ENCODE measurements around the gene SLC1A2. TPM values are rescaled to one million over a fixed set of nuclear protein-coding genes. Genes with fewer than 3 reads are reported as not detected.

The SLC1A2 gene
- total and polyA plus RNA-seq, 2 of the 4 experiments (the other 2 are of a cell fraction), result 0.15 to 0.54 TPM

DNA sequence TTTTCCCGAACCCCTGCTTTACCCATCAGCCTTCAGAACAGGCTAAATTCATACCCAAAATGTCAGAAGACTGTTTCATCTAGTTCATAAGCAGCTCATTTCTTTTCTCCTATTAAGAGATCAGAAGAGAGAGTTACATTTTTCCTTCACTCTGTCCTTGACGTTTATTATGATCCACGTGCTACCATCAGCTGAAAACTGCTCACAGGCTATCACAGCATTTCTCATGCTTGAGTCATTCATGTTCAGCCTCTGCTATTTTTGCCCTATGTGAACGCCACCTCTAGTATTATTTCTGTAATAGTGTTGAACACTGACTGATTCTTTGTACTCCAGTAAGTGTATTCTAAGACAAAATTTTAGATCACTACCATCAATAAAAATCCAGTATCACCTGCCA is 51.9 kb downstream of the SLC1A2 start:
- H2BK5ac ChIP-seq (ENCODE audit: low read depth, low read length, poor library complexity, severe bottlenecking), result peak overlapping the region; percentile 4
- no TSS peak for BruUV-seq (replicated peaks)
- DNase-seq (peak; percentile 92), ATAC-seq (ENCODE audit: low read depth) (peak; percentile 76)
- peak overlapping the region; percentile 81; the same call in 1 of the 2 replicates for H2BK20ac ChIP-seq (ENCODE audit: low read depth, low read length)
- no peaks in the 10 kb centered on the region for H3K36me3 ChIP-seq (ENCODE audit: control insufficient read depth, insufficient read depth, low read length)
- no peak overlapping the region for H2AFZ ChIP-seq (replicated peaks; ENCODE audit: low read length, poor library complexity)
- peak overlapping the region in 1 of 2 experiments; percentile 52; a peak in 1 of 4 replicates for H4K8ac ChIP-seq (ENCODE audit: low read depth in 2 of 2, low read length in 2 of 2)
- H3K9ac ChIP-seq (ENCODE audit: low read depth, low read length), result 0 out of 2 replicates have a peak overlapping the region, but pooled peaks have one; percentile 1
- H3K27ac ChIP-seq (ENCODE audit: insufficient read depth, low read length), result peak overlapping the region; percentile 52; the same call in 1 of the 2 replicates
- H3K27me3 ChIP-seq (ENCODE audit: control insufficient read depth, insufficient read depth, low read length), result no peaks in the 10 kb centered on the region
- ChIA-PET CTCF (no interaction called here), POLR2A (ENCODE audit: unreplicated experiment) (interaction anchor here (0.6 to 0.7 kb wide), 2 partner anchors 57 to 226 kb away, joined by 3 to 4 read pairs; no protein-coding TSS in a partner anchor)
- H3K9me3 ChIP-seq (ENCODE audit: control insufficient read depth, insufficient read depth, low read length), result no peaks in the 10 kb centered on the region; the same call in 1 of the 2 replicates
- H3K4me3 ChIP-seq (ENCODE audit: insufficient read depth, low read depth, low read length), result no peak overlapping the region
- no peaks in the 10 kb centered on the region for H3K79me1 ChIP-seq (ENCODE audit: low read depth in 1 of 2, low read length in 2 of 2)
- peak overlapping the region; percentile 25; the same call in 1 of the 2 replicates for H4K5ac ChIP-seq (ENCODE audit: low read depth, low read length)
- WGBS, 2 experiments (ENCODE audit: extremely low coverage in 2 of 2, insufficient read length in 1 of 2), result no CpG with 5 or more reads among the region's 4 CpGs
- H2AK9ac ChIP-seq (replicated peaks; ENCODE audit: low read depth, low read length, poor library complexity), result no peak overlapping the region
- dilution Hi-C loops (cut with HindIII; ENCODE audit: low sequenced_read_pairs, unreplicated experiment), result no loop called here
- peak overlapping the region; percentile 37 for H3K18ac ChIP-seq (ENCODE audit: low read depth, low read length)
- H4K91ac ChIP-seq (ENCODE audit: insufficient read depth, low read depth, low read length), result peak overlapping the region; percentile 71; the same call in 1 of the 2 replicates
- H3K56ac ChIP-seq (ENCODE audit: extremely low read depth, insufficient read depth, low read length), result no peak overlapping the region
- peak; percentile 88 for TF ChIP-seq BHLHE40 (IDR thresholded peaks at IDR 0.05; ENCODE audit: low read depth, low read length)
- TF ChIP-seq, protein P1, sequence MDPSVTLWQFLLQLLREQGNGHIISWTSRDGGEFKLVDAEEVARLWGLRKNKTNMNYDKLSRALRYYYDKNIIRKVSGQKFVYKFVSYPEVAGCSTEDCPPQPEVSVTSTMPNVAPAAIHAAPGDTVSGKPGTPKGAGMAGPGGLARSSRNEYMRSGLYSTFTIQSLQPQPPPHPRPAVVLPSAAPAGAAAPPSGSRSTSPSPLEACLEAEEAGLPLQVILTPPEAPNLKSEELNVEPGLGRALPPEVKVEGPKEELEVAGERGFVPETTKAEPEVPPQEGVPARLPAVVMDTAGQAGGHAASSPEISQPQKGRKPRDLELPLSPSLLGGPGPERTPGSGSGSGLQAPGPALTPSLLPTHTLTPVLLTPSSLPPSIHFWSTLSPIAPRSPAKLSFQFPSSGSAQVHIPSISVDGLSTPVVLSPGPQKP (IDR thresholded peaks at IDR 0.05; ENCODE audit: borderline replicate concordance, low read depth, low read length), result no peak
- TF ChIP-seq SMC3 (IDR thresholded peaks at IDR 0.05; ENCODE audit: low read depth, low read length), result no peak
- no peak for TF ChIP-seq NFE2L2 (IDR thresholded peaks at IDR 0.05; ENCODE audit: low read depth, low read length)
- peak; percentile 92 for TF ChIP-seq MXI1 (IDR thresholded peaks at IDR 0.05; ENCODE audit: borderline replicate concordance, low read depth, low read length)
- peak; percentile 44; the same call in 1 of the 2 replicates for TF ChIP-seq FOS (IDR thresholded peaks at IDR 0.05; ENCODE audit: low read depth, low read length)
- peak; percentile 31 for TF ChIP-seq MAFK (IDR thresholded peaks at IDR 0.05; ENCODE audit: low read depth, low read length)
- TF ChIP-seq, protein P2, sequence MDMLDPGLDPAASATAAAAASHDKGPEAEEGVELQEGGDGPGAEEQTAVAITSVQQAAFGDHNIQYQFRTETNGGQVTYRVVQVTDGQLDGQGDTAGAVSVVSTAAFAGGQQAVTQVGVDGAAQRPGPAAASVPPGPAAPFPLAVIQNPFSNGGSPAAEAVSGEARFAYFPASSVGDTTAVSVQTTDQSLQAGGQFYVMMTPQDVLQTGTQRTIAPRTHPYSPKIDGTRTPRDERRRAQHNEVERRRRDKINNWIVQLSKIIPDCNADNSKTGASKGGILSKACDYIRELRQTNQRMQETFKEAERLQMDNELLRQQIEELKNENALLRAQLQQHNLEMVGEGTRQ (IDR thresholded peaks at IDR 0.05; ENCODE audit: low read depth, low read length), result peak; percentile 34; the same call in 1 of the 2 replicates
- intact Hi-C loops (cut with micrococcal nuclease), result loop anchor here (5.0 kb wide), 1 partner anchor 130 kb away; no protein-coding TSS in a partner anchor
- H3K4me2 ChIP-seq (ENCODE audit: low read depth, low read length), result no peak overlapping the region
- no peak overlapping the region for H3K23ac ChIP-seq (ENCODE audit: low read depth, low read length)
- peak overlapping the region; percentile 83 for H2BK15ac ChIP-seq (ENCODE audit: low read depth, low read length)
- peaks cover 11% of the 10 kb centered on the region for H3K9me1 ChIP-seq (ENCODE audit: insufficient read depth, low read length)
- H3K4me1 ChIP-seq (ENCODE audit: control insufficient read depth, insufficient read depth, low read length), result peaks cover 22% of the 10 kb centered on the region
- in situ Hi-C loops (cut with MboI; ENCODE audit: low sequenced_read_pairs), result no loop called here
- peak overlapping the region; percentile 83 for H2AK5ac ChIP-seq (ENCODE audit: low read depth, low read length)
- peak overlapping the region; percentile 72; the same call in 1 of the 2 replicates for H3K4ac ChIP-seq (ENCODE audit: low read depth, low read length)
- H3K14ac ChIP-seq (replicated peaks; ENCODE audit: low read depth, low read length), result peak overlapping the region; percentile 51; the same call in 1 of the 2 replicates
- peak overlapping the region; percentile 18 for H2BK120ac ChIP-seq (ENCODE audit: low read depth, low read length)
- H4K20me1 ChIP-seq (ENCODE audit: insufficient read depth, low read length), result no peaks in the 10 kb centered on the region

Measured in IMR-90 (cell line).